HPDE6-E6E7 (cell line): ENCODE results near the gene OR4C11.

Source experiments
- DNase-seq: peaks from one replicate; pipeline ENCODE4 v3.0.0; 2011; ENCODE audit warnings: missing footprints; ENCODE audit errors: extremely low spot score

OR4C11 gene

GRCh38 chr11:55607545-55607944 is at the start of gene OR4C11:
Gene OR4C11 (minus strand): TSS chr11:55607645. CDS start chr11:55604373, 3,272 bp downstream.
- DNase-seq = no peak

- no peak for DNase-seq
These were observed 47.7 kb upstream of the OR4C11 start for GRCh38 chr11:55655096-55655495.

GRCh38 chr11:55652560-55652959 is 45.1 kb upstream of the OR4C11 start:
- DNase-seq = no peak

GRCh38 chr11:55648027-55648426 is 40.6 kb upstream of the OR4C11 start, which contains the start of gene OR4S2:
Gene OR4S2 (plus strand): TSS chr11:55648327. CDS start chr11:55650904, 2,577 bp downstream.
- no peak for DNase-seq

GRCh38 chr11:55634813-55635212 is 27.4 kb upstream of the OR4C11 start, which contains the start of gene OR4P4:
Gene OR4P4 (plus strand): TSS chr11:55635113.
- DNase-seq = no peak

GRCh38 chr11:55624531-55624930 is 17.1 kb upstream of the OR4C11 start:
- DNase-seq = no peak

GRCh38 chr11:55572548-55572947 is 34.9 kb downstream of the OR4C11 start:
- DNase-seq = no peak

- DNase-seq = no peak
These were observed 35.6 kb downstream of the OR4C11 start, which contains the start of gene OR4C16 for GRCh38 chr11:55571828-55572227. Gene OR4C16 (plus strand): TSS chr11:55572128. CDS start chr11:55572128, 0 bp downstream.

GRCh38 chr11:55554169-55554568 is 53.3 kb downstream of the OR4C11 start, which contains the start of gene OR4C15:
Gene OR4C15 (plus strand): TSS chr11:55554469. CDS start chr11:55554469, 0 bp downstream.
- DNase-seq = no peak
